ENCODE measurements around the gene PXMP4.

DNA sequence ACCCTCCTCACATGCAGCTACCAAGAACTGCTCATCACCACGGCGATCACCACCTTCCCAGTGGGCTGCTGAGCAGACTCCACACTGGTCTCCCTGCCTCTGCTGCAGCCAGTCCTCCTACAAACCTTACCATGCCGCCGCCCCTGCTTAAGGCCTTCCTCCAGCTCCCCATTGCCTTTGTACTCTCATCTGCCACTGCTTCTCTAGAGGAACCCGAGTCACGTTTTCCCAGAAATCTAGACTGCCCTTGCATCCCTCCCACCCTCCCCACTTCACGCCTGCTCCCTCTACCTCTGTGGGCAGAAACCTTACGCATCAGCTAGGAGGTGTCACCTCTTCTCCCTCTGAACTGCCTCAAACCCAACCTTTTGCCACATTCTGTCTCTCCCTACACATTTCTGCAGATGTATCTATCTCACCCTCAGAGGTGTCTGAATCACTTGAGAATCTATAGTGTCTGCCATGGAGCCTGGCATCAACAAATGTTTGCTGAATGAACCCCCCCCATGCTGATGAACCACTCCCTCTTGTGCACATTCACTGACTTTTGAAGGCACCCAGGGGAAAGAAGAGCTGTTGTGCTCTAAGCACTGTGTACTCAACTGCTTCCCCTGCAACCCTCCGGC, 38.3 kb downstream of the PXMP4 start:
- TF ChIP-seq CTCF (optimal IDR thresholded peaks at IDR 0.05 in 1 of 3, IDR thresholded peaks at IDR 0.05 in 1 of 3, conservative IDR thresholded peaks at IDR 0.05 in 1 of 3; ENCODE audit: extremely low read depth in 1 of 3, insufficient read depth in 2 of 3, low read length in 3 of 3) = no peak
- no peak for TF ChIP-seq EZH2 (IDR thresholded peaks at IDR 0.05; ENCODE audit: low read length)
